ENCODE data around the gene HDAC1. TPM values are rescaled to one million over a fixed set of nuclear protein-coding genes. Genes with fewer than 3 reads are reported as not detected.

The HDAC1 gene
- total and polyA plus RNA-seq, 10 of the 15 experiments (the other 5 are each of a cell fraction or from before 2014, with no cell fraction given), result 147 to 331 (median 168) TPM

- H3K27me3 ChIP-seq (replicated peaks in 1 of 2; ENCODE audit: control insufficient read depth in 2 of 2, insufficient read depth in 2 of 2, low read length in 1 of 2), result no peaks in the 10 kb centered on the region
- no peak within 1 kb of the TSS for H3K4me3 ChIP-seq
- ChIA-PET SMC1A (ENCODE audit: uncharacterized antibody, unreplicated experiment) (no interaction called here), CTCF (interaction anchor here (1.0 kb wide), 1 partner anchor 45 kb away, joined by 3 read pairs; no protein-coding TSS in a partner anchor), RAD21 (ENCODE audit: unreplicated experiment) (no interaction called here), POLR2A (no interaction called here)
- H3K9ac ChIP-seq (ENCODE audit: control insufficient read depth, insufficient read depth, low read length), result no peak within 1 kb of the TSS
- 84% methylated on average over 17 of the region's 17 CpGs for WGBS (ENCODE audit: insufficient coverage, insufficient replicate concordance, low lambda C conversion rate, missing lambda C conversion rate)
- no TSS peak for BruUV-seq (replicated peaks)
- DNase-seq (ENCODE audit: low read depth, low spot score) (no peak), FAIRE-seq (no peak), ATAC-seq (no peak)
- intact Hi-C loops (cut with micrococcal nuclease; ENCODE audit: unreplicated experiment) (no loop called here), in situ Hi-C loops (cut with MboI) (no loop called here)
- H4K20me1 ChIP-seq (ENCODE audit: control insufficient read depth, insufficient read depth), result no peaks in the 10 kb centered on the region
- no peak within 1 kb of the TSS for H3K27ac ChIP-seq (ENCODE audit: control insufficient read depth, insufficient read depth)
- TF ChIP-seq YBX1 (IDR thresholded peaks at IDR 0.05), result no peak
- no peak for TF ChIP-seq IKZF2 (IDR thresholded peaks at IDR 0.05)
- TF ChIP-seq KDM1A (IDR thresholded peaks at IDR 0.05; ENCODE audit: borderline replicate concordance), result no peak
- TF ChIP-seq RAD51 (IDR thresholded peaks at IDR 0.05), result no peak
- TF ChIP-seq NR2C1 (IDR thresholded peaks at IDR 0.05), result no peak
- no peak for TF ChIP-seq ZBED1 (IDR thresholded peaks at IDR 0.05; ENCODE audit: borderline replicate concordance)
- TF ChIP-seq ZNF687 (IDR thresholded peaks at IDR 0.05), result no peak
- TF ChIP-seq FOS (IDR thresholded peaks at IDR 0.05; ENCODE audit: borderline replicate concordance, extremely low read depth, insufficient read length), result no peak
- TF ChIP-seq BCL3 (IDR thresholded peaks at IDR 0.05; ENCODE audit: borderline replicate concordance, insufficient read depth, low read depth, low read length, poor library complexity, severe bottlenecking), result no peak
- TF ChIP-seq GATAD2B (conservative IDR thresholded peaks at IDR 0.05; ENCODE audit: low read depth), result no peak
- TF ChIP-seq ATF2 (IDR thresholded peaks at IDR 0.05; ENCODE audit: low read length), result no peak
- no peak for TF ChIP-seq HDGF (IDR thresholded peaks at IDR 0.05)
- peak within 1 kb of the TSS; percentile 72 for H3K4me2 ChIP-seq (ENCODE audit: control insufficient read depth, insufficient read depth)
- H3K4me1 ChIP-seq (ENCODE audit: control insufficient read depth, insufficient read depth, low read length), result peaks cover 7% of the 10 kb centered on the region
- H3K79me2 ChIP-seq (ENCODE audit: control insufficient read depth, insufficient read depth, low read length), result no peaks in the 10 kb centered on the region
- H3K9me3 ChIP-seq (replicated peaks; ENCODE audit: control insufficient read depth, insufficient read depth, low read length), result no peaks in the 10 kb centered on the region
- H3K36me3 ChIP-seq (ENCODE audit: control insufficient read depth in 2 of 2, insufficient read depth in 2 of 2, low read length in 1 of 2), result peaks cover 0 to 4% of the 10 kb centered on the region in 2 experiments; a peak in 3 of 4 replicates
- H2AFZ ChIP-seq (ENCODE audit: control insufficient read depth, low read depth, low read length), result no peak within 1 kb of the TSS
Measured at GRCh38 chr1:32362474-32363313, 70.8 kb downstream of the HDAC1 start, which contains the start of the genes FAM229A and TSSK3. Gene FAM229A (minus strand): TSS chr1:32362485. CDS start chr1:32362091, 394 bp downstream. Gene TSSK3 (plus strand): TSS chr1:32362539. CDS start chr1:32362702, 163 bp downstream.

Measured in GM12878 (cell line).